B cell (primary cell): ENCODE data around the gene SPOCD1.

ENCODE experiments used
- EZH2 ChIP-seq: IDR thresholded peaks from 2 replicates; pipeline ENCODE4 v1.6.1; 2012; ENCODE audit warnings: borderline replicate concordance, low read depth, mild to moderate bottlenecking, moderate library complexity, low read length; ENCODE audit not compliant: insufficient read depth, poor library complexity, severe bottlenecking
- TF ChIP-seq, protein P1 (sequence below): fragments of 200-600 bp; IDR thresholded peaks from one replicate; pipeline ENCODE4 v1.8.0; 2022; ENCODE audit warnings: antibody characterized with exemption, mild to moderate bottlenecking

DNA sequence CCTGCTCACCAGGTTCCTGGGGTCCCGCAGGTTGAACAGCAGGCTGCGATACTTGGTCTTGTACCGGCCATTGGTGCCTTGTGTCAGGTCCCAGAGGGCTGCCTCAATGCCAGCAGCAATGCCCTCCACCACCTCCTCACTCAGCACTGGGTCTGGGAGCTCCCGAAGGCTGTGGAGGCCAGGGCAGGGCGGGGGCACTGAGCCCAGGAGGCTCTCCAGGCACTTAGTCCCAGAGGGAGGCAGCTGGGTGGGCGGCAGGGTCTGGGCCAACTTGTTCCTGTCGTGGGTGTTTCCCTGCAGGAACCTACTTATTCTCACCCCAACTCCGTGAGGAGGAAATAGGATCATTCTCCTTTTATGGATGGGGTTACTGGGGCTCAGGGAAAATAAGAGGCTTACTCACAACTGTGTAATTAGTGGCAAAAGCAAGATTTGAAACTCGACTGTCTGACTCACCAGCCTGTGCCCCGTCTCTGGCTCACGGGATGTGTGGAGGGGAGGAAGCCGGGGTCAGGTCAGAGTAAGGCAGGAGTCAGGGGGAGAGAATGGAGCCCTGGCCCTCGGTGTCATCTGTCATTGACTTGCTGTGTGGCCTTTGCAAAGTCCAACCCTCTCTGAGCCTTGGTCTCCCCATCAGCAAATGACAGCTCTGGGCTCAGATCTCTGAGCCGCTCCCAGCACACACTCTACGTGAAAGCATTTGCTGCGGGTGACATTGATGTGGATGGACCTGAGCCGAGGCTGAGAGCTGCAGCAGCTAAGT is 17.2 kb downstream of the SPOCD1 start:
- TF ChIP-seq, protein P1, sequence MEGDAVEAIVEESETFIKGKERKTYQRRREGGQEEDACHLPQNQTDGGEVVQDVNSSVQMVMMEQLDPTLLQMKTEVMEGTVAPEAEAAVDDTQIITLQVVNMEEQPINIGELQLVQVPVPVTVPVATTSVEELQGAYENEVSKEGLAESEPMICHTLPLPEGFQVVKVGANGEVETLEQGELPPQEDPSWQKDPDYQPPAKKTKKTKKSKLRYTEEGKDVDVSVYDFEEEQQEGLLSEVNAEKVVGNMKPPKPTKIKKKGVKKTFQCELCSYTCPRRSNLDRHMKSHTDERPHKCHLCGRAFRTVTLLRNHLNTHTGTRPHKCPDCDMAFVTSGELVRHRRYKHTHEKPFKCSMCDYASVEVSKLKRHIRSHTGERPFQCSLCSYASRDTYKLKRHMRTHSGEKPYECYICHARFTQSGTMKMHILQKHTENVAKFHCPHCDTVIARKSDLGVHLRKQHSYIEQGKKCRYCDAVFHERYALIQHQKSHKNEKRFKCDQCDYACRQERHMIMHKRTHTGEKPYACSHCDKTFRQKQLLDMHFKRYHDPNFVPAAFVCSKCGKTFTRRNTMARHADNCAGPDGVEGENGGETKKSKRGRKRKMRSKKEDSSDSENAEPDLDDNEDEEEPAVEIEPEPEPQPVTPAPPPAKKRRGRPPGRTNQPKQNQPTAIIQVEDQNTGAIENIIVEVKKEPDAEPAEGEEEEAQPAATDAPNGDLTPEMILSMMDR = no peak
- TF ChIP-seq EZH2 = no peak
